NCI-H2171 treated with DMSO at 0.1 percent for 48 hours (cell line): Measurements from ENCODE around the gene PLEKHO1.
"Not testable (repeated sequence)": the region's sequence is repeated elsewhere in the genome, so short reads cannot be mapped to it uniquely, and the experiment has no call there.

Experiments
- DNase-seq: peaks from one replicate; lab custom pipeline; 2025; lab: John Stamatoyannopoulos, UW

PLEKHO1 gene, protein sequence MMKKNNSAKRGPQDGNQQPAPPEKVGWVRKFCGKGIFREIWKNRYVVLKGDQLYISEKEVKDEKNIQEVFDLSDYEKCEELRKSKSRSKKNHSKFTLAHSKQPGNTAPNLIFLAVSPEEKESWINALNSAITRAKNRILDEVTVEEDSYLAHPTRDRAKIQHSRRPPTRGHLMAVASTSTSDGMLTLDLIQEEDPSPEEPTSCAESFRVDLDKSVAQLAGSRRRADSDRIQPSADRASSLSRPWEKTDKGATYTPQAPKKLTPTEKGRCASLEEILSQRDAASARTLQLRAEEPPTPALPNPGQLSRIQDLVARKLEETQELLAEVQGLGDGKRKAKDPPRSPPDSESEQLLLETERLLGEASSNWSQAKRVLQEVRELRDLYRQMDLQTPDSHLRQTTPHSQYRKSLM

DNA sequence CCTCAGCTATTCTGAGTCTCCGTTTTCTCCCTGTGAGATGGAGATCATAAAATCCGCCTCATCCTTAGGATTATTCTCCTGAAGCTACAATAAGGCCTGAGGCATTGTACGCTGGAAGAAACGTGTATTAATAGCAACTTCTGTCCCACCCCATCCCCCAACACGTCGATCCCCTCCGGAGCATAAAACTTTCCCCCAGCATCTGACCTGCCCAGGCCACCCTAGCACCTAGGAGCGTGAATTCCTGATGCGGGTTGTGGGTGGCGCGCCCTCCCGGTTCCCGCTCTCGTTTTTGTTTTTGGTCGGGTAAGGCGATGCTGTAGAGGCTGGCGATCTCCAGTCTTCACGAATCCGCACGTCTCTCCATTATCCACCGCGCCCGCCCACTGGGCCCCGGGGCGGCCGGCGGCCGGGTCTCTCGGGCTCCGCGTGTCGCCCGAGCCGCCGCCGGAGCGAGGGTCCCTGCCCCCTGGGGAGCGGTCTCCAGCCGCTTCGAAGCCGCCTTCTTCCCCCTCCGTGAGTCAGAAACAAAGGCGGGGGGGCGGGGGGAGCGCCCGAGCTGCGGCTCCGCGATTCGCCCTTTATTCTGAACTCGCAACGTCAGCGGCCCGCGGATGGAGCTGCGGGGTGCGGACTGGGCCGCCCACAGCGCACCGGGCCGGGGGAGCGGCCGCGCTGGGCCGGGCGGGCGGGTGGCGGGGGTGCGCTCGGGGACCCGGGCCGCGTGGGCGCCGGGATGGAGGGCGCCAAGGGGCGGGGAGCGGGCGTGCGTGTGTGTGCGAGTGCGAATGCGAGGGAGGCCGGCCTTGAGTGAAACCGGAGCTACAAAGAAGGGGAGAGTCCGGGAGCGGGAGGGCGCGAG lies at the start of gene PLEKHO1:
PLEKHO1 (plus strand) TSS at position 646 of the 862 bp plus-strand sequence. CDS start 342 bp downstream, outside the sequence.
- DNase-seq: peak; percentile 78

DNA sequence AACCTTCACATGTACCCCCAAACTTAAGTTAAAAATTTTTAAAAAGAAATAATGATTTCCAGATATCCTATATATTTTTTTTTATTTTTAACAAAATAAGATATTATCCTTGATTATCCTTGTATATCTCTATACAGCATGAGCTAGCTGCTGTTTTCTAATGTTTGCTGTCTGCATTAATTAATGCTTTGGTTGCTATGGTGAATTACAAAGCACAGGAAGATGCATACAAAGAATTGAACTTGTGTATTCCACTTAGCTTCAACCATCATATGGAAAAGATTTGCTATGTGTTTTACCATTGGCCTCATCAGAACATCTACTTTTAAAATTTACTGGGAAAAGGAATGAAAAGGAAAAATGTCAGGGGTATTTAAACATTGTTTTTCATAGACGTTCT lies 46.7 kb upstream of the PLEKHO1 start:
- no peak for DNase-seq

DNA sequence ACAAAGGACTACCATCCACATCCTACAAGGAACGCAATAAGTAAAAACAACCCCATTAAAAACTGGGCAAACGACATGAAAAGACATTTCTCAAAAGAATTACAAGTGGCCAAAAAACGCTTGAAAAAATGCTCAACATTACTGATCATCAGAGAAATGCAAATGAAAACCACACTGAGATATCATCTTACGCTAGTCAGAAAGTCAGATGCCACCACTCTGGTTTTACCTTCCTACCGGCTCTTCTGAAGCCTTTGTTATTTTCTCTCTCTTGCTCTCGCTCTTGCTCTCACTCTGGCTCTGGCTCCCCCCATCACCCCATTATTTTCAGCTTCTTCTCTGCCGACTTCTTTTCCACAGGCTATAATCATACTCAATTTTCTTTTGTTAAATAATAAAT lies 43.4 kb upstream of the PLEKHO1 start:
- DNase-seq: no peak

DNA sequence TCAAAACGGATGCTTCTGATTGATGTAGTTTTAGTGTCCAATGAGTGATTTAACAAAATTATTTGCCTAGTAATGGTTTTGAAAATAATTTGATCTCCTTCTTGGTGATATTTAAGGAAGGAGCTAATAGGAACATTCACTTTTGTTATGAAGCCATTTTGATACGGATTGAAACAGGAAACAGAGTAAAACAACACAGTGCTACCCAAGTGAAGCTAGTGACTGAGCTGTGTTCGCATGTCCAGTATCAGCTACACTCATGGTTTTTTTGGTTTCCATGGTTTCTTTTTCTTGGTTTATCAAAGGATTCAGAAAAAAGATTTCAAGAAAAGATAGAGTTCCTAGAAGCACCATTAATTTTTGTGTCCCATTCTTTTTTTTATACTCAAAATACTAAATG lies 40.1 kb upstream of the PLEKHO1 start:
- DNase-seq: no peak

DNA sequence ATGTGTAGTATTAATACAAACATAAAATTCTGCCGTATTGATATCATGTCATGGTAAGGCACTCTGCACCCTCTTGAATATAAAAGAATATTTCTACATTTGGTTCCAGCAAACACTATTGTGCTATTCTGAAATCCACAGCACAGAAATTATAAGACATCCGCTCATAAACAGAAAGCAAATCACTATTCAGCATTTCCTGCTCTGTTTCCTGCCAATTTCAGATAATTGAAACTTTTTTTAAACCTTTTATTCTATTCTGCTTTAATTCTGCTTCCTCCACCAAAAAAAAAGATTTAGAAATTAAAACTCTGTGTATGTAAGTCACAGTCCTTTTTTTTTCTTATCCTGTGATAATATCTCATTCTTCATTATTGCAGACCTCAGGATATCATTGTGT lies 39.6 kb upstream of the PLEKHO1 start:
- no peak for DNase-seq

DNA sequence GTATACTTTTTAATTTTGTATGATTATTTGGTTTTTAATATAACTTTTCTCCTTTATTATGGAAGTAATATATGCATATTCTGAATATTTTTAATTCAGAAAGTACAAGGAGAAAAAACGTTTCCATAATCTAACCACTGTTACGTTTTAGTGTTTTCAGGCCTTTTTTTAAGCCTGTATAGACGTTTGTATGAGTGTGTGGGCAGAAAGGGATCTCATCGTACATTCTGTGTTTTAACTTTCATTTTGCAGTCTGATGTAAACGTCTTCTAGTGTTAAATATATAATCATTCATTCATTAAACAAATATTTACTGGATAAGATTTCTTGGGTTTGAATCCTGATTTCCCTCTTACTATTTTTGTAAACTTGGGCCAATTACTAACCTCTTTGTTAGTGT lies 38.0 kb upstream of the PLEKHO1 start:
- DNase-seq: no peak

DNA sequence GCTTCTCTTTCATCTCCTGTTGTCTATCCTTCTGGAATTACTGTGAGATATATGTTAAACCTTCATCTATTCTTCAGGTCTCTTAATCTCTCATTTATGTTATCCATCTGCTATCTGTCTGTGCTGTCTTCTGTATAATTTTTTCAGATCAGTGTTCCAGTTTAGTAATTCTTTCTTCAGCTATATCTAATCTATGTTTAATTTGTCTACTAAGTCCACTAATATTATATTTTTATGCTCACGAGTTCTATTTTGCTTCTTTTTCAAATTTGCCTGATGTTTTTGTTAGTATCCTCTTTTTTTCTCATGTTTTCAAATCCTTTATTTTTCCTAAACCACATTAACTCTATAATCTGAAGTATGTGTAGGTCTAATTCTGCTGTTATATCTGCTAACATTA lies 34.6 kb upstream of the PLEKHO1 start:
- no peak for DNase-seq

DNA sequence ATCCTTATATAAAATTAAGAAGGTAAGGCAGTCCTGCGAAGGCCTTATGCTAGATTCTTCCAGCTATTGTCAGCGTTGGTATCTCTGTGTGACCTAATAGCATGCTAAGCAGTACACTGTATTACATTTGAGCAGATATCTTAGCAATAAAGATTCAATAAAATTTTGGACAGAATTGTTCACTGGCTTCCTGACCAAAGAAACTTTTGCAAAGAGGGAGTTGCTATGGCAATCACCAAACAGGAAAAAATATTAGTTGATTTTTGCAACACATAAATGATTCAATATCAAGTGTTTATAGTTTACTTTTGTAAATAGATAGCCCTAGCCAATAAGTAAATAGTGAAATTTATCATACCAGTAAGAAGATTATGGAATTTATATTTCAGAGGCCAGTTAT lies 31.0 kb upstream of the PLEKHO1 start:
- no peak for DNase-seq

DNA sequence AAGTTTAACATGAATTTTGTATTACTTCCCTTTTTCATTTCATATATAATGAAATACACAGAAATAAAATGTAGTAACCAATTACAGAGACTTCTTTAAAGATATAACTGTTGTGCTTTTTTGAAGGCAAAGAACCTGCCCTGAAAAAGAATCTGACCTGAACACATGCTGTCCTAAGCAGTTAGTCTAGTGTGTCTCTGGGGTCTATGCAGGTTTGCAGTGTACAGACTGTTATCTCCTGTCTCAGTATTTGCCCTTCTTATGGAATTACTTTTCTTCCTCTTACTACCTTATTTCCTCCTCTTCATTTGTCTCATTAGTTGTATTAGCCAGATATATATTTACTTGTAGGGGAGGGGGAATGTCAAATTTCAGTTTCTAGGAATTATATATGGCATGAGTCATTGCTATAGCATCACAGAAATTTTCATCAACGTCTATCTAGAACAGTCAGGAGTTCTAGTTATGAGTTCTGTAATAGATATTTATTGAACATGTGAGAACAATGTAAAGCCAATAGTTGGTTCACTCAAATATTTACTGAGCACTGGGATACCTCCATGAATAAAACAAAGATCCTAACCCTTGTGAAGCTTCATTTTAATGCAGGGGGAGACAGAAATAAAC lies 28.4 kb upstream of the PLEKHO1 start:
- no peak for DNase-seq

DNA sequence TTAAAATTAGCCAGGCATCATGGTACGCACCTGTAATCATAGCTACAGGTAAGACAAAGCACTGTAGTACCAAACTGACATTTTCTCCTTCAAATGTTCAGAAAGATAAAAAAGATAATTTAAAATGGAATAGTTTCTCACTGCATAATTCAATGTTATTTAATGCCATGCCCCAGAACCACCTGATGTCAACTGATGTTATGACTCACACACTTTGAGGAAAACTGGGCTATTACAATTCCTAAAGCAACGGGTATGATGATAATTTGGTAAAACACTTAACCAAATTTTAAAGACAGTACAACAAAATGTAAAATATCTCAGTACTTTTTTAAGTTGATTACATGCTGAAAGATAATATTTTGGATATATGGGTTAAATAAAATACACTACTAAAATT lies 22.9 kb upstream of the PLEKHO1 start:
- DNase-seq: no peak

DNA sequence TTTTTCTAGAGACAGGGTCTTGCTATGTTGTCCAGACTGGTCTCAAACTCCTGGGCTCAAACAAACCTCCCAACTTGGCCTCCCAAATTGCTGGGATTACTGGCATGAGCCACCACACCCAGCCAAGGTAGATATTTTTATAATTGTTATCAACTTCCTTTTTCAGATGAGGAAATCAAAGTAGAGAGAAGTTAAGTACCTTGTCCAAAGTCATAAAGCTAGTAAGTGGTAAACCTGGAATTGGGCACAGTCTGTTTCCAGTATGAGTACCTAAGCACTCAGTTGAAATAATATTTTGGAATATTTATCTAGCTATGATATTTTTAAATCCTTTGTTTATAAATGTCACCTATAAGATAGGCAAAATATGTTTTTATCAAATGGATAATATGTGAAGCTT lies 22.3 kb upstream of the PLEKHO1 start:
- DNase-seq: no peak

DNA sequence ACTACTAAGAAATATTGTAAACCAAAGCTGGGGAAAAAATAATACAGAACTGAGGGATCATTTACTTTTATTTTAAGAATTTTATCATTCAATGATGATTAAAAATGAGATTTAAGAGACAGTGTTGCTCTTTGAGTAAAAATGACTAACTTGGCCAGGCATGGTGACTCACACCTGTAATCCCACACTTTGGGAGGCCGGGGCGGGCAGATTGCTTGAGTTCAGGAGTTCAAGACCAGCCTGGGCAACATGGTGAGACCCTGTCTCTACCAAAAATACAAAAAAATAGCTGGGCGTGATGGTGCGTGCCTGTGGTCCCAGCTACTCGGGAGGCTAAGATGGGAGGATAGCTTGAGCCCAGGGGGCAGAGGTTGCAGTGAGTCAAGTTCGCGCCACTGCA lies 21.8 kb upstream of the PLEKHO1 start:
- DNase-seq: no peak

DNA sequence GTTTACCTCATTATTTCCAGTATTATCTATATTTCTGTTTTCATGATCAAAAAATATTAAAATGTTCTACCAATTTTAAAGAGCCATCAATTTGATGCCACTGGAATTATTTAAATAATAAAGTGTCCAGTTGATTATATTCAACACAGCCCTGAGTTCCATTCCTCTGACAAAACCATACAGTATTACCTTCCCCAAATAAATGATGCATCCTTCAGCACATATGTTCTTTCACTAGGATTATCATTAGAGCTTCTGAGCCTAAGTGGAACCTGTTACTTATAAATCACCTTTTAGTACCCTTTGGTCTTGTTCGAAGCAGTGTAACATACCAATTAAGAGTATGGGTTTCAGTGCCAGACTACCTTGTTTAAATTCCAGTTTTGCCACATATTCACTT lies 17.3 kb upstream of the PLEKHO1 start:
- no peak for DNase-seq

DNA sequence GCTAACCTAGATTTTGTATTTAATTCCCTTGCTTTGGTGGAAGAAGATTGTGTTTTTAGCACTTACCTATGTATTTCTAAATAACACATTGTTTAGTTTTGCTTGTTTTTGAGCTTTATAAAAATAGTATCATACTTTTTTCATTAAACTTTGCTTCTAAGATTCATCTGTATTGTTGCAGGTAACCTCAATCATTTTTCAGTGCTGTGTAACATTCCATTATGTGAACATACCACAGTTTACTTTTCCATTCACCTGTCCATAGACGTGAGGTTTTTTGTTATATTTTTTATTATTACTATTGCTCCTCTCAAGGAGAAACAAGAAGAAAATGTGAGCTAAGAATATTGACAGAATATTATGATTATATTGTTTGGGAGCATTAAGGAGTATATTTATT lies 15.2 kb upstream of the PLEKHO1 start:
- no peak for DNase-seq

DNA sequence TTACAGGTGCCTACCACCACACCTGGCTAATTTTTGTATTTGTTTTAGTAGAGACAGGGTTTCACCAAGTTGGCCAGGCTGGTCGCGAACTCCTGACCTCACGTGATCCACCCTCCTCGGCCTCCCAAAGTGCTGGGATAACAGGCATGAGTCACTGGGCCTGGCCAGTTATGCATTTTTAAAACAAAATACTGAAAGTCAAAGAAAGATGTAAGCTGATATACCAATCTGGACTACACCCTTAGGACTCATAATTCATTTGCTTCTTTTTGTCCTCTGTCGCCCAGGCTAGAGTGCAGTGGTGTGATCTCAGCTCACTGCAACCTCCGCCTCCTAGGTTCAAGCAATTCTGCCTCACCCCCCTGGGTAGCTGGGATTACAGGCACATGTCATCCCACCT lies 14.3 kb upstream of the PLEKHO1 start:
- DNase-seq: not testable (repeated sequence)

DNA sequence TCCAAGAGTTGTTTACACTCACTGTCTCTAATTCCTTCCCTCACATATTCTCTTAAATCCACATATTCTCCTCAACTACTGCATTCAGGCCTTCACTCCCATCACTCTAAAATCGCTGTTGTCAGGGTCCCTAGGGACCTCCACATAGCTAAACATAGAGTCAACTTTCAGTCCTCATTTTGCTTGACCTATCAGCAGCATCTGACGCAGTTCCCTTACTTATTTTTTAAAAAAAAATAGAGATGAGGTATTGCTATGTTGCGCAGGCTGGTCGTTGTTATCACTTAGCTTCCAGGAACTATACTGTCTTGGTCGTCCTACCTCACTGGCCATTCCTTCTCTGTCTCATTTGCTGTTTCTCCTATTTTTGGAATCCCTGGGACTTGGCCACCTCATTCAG lies 11.7 kb upstream of the PLEKHO1 start:
- no peak for DNase-seq

DNA sequence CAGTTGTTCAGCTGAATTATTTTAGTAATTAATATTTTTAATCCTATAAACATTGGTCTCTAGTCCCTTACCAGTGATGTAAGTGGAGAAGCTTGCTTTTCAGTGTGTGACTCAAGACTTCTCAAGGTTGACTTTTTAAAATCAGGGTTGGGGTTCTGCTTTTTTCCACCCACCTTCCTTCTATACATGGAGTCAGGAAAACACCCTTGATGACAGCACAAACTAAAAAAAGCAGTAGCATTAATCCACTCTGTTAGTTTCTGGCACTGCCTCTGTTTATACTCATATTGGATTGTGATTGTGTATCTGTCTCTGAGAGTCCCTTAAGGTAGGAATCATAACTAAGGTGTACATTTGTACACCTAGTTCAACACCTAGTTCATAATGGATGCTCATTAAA lies 8.3 kb upstream of the PLEKHO1 start:
- no peak for DNase-seq

DNA sequence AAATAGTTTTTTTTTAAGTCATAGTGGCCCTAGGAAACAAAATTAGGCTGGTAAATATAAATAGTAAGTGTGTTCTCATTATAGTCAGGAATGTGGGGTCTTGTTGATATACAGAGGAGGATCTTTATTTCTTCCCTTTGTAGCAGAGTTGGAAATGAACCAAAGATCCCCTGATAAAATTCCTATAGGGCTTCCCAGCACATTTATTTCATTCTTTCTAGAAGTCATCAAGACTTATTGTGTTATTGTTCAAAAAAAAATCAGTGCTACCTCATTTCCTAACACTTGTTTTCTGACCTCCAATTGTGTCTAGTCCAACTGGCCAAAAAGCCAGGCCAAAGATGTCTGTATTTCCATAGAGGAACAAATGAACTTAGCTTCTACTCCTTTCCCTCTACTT lies 7.6 kb upstream of the PLEKHO1 start:
- no peak for DNase-seq

DNA sequence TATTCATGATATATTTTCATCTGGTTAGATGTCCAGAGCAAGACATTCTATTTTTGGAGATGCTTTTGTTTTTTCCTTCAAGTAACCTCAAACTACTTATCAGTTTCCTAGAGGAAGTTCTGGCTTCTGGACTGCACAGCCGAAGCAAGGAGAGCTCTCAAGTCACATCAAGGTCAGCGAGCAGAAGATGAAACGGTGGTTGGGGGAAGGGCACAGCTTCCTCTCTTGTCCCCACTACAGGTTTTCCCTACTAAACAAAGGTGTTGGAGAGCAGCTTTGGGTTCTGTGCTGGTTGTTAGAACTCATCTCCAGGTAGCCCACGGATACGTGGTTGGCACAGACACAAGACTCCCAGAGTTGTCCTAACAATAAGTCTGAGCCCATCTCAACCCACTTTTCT lies 5.1 kb upstream of the PLEKHO1 start:
- DNase-seq: no peak

DNA sequence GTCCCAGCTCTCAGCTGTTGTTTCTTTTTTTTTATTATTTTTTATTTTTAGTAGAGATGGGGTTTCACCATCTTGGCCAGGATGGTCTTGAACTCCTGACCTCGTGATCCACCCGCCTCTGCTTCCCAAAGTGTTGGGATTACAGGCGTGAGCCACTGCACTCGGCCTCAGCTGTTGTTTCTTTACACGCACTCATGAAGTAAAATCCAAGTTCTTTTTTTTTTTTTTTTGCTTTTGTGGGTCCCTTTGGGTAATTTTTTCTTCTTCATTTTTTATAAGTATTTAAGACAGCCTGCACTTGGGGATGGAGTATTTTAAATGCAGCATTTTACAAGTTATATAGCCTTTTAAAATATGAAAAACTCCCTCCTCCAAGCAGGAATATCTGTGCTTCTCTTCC lies 3.7 kb upstream of the PLEKHO1 start:
- DNase-seq: not testable (repeated sequence)

DNA sequence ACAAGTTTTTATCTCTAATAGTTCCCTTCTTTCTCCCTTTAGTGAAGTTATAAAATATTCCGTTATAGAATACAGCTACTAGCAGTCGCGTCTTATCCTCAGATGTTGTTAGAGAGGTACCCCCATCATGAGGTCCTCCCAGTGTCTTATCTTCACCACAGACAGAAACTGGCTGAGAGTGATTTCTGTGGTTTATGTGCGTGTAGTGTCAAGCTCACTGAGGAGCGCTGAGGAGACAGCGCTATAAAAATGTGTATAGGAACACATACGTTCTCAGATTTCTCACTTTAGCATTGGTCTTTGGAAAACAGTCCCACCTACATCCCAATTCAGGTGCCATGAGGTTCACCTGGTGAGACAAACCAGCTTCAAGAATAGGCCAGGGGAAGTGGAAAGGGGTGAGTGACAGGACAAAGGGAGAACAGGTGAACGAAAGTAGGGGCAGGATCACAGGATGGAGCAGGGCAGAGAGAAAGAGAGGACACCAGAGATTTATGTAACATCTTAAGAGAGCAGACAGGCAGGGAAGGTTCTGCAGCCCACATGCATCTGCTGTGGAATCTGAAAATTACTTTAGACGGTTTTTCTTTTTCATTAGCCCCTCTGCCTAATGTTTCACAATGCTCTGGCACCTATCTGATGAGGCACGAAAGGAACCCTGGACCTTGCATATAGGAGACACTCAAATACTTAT lies 2.7 kb upstream of the PLEKHO1 start:
- no peak for DNase-seq

DNA sequence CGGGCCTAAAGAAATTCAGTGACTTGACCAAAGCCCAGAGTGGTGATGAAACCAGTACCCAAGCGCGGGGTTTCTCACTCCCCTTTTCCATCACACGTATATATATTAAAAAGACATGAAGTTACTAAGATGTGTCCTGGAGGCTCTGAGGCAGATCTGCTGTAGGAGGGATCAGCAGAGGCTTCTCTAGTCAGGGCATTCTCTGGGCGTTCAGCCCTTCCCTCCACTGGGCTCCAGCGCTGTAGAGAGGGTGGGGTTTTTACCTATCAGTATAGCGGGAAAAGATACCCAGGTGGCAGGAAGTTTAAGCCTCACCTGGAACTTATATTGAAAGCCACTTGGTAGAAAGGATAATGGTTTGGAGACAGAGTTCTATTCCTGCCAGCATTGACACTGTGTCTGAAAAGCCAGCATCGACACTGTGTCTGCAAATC lies 862 bp upstream of the PLEKHO1 start:
- DNase-seq: peak; percentile 38
